ENCODE measurements around the gene LSAMP. TPM values are rescaled to one million over a fixed set of nuclear protein-coding genes. Genes with fewer than 3 reads are reported as not detected.

LSAMP gene
- total and polyA plus RNA-seq, 2 donors (not counting 1 experiment from before 2014, with no cell fraction given) = not detected

DNA sequence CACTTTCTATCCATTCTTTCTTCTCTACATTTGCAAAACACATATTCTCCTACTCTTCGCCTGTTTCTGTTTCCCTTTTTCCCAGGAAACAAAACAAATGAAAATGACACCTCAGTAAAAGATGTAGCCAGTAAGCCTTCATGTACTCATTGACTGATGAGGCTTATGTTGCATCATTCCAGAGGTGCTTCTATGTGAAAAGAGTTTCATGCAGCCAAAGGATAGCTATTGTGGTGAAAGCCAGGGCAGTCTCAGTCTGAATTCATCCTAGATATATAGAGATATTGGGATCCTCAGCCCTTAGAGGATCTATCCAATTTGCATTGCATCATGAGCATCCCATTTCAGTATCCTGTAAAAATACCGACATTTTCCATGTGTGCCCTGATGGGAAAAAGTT is 554.7 kb downstream of the LSAMP start:
- no peaks in the 10 kb centered on the region for H3K4me1 Mint-ChIP-seq
- ATAC-seq (ENCODE audit: low read depth) (no peak), DNase-seq (no peak)
- TF ChIP-seq EZH2 (IDR thresholded peaks at IDR 0.05; ENCODE audit: borderline replicate concordance, insufficient read depth, low read depth, low read length, poor library complexity, severe bottlenecking) = no peak
- no peak for TF ChIP-seq CTCF (IDR thresholded peaks at IDR 0.05)
- H3K27me3 Mint-ChIP-seq = peaks cover 4% of the 10 kb centered on the region
- no CpG with 5 or more reads among the region's 2 CpGs for WGBS (ENCODE audit: insufficient coverage)
- Histone ChIP-seq H3K4me2 (replicated peaks; ENCODE audit: low read depth, low read length, poor library complexity, severe bottlenecking) (no peak overlapping the region), H4K20me1 (ENCODE audit: control insufficient read depth, insufficient read depth, low read length, poor library complexity, severe bottlenecking) (no peaks in the 10 kb centered on the region), H3K9ac (ENCODE audit: low read length) (no peak overlapping the region), H3K9me3 (ENCODE audit: control extremely low read depth in 1 of 3, control insufficient read depth in 2 of 3, insufficient read depth in 1 of 3, low read length in 2 of 3) (no peaks in the 10 kb centered on the region), H2AFZ (ENCODE audit: insufficient read depth, low read depth, low read length, poor library complexity, severe bottlenecking) (no peak overlapping the region), H3K27me3 (replicated peaks in 1 of 4; ENCODE audit: control extremely low read depth in 1 of 4, control insufficient read depth in 3 of 4, insufficient read depth in 4 of 4, low read length in 3 of 4) (peaks cover 0 to 3% (median 0%) of the 10 kb centered on the region in 4 experiments), H3K27ac (ENCODE audit: low read length in 2 of 2) (no peak overlapping the region), H3K36me3 (replicated peaks in 1 of 2; ENCODE audit: control extremely low read depth in 1 of 2, control insufficient read depth in 1 of 2, extremely low read depth in 1 of 2, insufficient read depth in 2 of 2, low read length in 1 of 2) (no peaks in the 10 kb centered on the region), H3K79me2 (ENCODE audit: control insufficient read depth, insufficient read depth, low read length) (no peaks in the 10 kb centered on the region), H3K4me3 (ENCODE audit: control extremely low read depth in 1 of 5, extremely low read depth in 1 of 5, insufficient read depth in 1 of 5, low read depth in 2 of 5, low read length in 4 of 5) (no peak overlapping the region), H3K4me1 (ENCODE audit: control insufficient read depth in 2 of 2, insufficient read depth in 2 of 2, low read length in 2 of 2) (no peaks in the 10 kb centered on the region)
- ChIA-PET CTCF (no interaction called here), POLR2A (no interaction called here)
- H3K4me3 Mint-ChIP-seq = no peak overlapping the region
- H3K27ac Mint-ChIP-seq = no peak overlapping the region
- intact Hi-C loops (cut with micrococcal nuclease) = no loop called here
- no peaks in the 10 kb centered on the region for H3K9me3 Mint-ChIP-seq (ENCODE audit: insufficient read depth)

GRCh38 chr3:115885621-115886020 is 559.7 kb downstream of the LSAMP start:
- TF ChIP-seq EZH2 (IDR thresholded peaks at IDR 0.05; ENCODE audit: borderline replicate concordance, insufficient read depth, low read depth, low read length, poor library complexity, severe bottlenecking) (no peak), CTCF (IDR thresholded peaks at IDR 0.05) (no peak)
- POLR2A ChIA-PET = no interaction called here
- H3K9ac ChIP-seq (ENCODE audit: low read length) = no peak overlapping the region
- H3K36me3 ChIP-seq (replicated peaks in 1 of 2; ENCODE audit: control extremely low read depth in 1 of 2, control insufficient read depth in 1 of 2, extremely low read depth in 1 of 2, insufficient read depth in 2 of 2, low read length in 1 of 2) = no peaks in the 10 kb centered on the region
- intact Hi-C loops (cut with micrococcal nuclease) = no loop called here
- no peak overlapping the region for H3K27ac Mint-ChIP-seq
- H3K27me3 ChIP-seq (replicated peaks in 1 of 4; ENCODE audit: control extremely low read depth in 1 of 4, control insufficient read depth in 3 of 4, insufficient read depth in 4 of 4, low read length in 3 of 4) = peaks cover 0 to 3% (median 1%) of the 10 kb centered on the region in 4 experiments
- no peak overlapping the region for H3K4me2 ChIP-seq (replicated peaks; ENCODE audit: low read depth, low read length, poor library complexity, severe bottlenecking)
- H3K27me3 Mint-ChIP-seq = peaks cover 12% of the 10 kb centered on the region
- H2AFZ ChIP-seq (ENCODE audit: insufficient read depth, low read depth, low read length, poor library complexity, severe bottlenecking) = no peak overlapping the region
- no peaks in the 10 kb centered on the region for H3K4me1 ChIP-seq (ENCODE audit: control insufficient read depth in 2 of 2, insufficient read depth in 2 of 2, low read length in 2 of 2)
- DNase-seq = no peak
- no peak overlapping the region for H3K27ac ChIP-seq (ENCODE audit: low read length in 2 of 2)
- H3K9me3 Mint-ChIP-seq (ENCODE audit: insufficient read depth) = no peaks in the 10 kb centered on the region
- no peaks in the 10 kb centered on the region for H3K79me2 ChIP-seq (ENCODE audit: control insufficient read depth, insufficient read depth, low read length)
- no peak for ATAC-seq (ENCODE audit: low read depth)
- CTCF ChIA-PET = no interaction called here
- no peaks in the 10 kb centered on the region for H3K4me1 Mint-ChIP-seq
- 89% methylated on average over 2 of the region's 2 CpGs for WGBS (ENCODE audit: insufficient coverage)
- no peaks in the 10 kb centered on the region for H3K9me3 ChIP-seq (ENCODE audit: control extremely low read depth in 1 of 3, control insufficient read depth in 2 of 3, insufficient read depth in 1 of 3, low read length in 2 of 3)
- H3K4me3 ChIP-seq (ENCODE audit: control extremely low read depth in 1 of 5, extremely low read depth in 1 of 5, insufficient read depth in 1 of 5, low read depth in 2 of 5, low read length in 4 of 5) = no peak overlapping the region
- no peak overlapping the region for H3K4me3 Mint-ChIP-seq
- no peaks in the 10 kb centered on the region for H4K20me1 ChIP-seq (ENCODE audit: control insufficient read depth, insufficient read depth, low read length, poor library complexity, severe bottlenecking)
